HEK293 (cell line): ENCODE measurements around the gene ITGA8.

Experiments used
- CTCF ChIA-PET: fragments of 350-600 bp; formaldehyde crosslinking; extraction: SDS; loops from one replicate; lab custom pipeline; 2021; ENCODE audit warnings: antibody characterized with exemption; lab: Yijun Ruan, JAX
- POLR2A ChIA-PET: fragments of 300-600 bp; formaldehyde crosslinking; extraction: SDS; loops from one replicate; lab custom pipeline; 2020; ENCODE audit warnings: antibody characterized with exemption, inconsistent platforms; lab: Yijun Ruan, JAX
- H3K27ac ChIP-seq: fragments of 200-500 bp; sonication (Bioruptor generic); 2 replicates; pipeline ENCODE4 v1.5.1; 2014; ENCODE audit warnings: low read depth, low read length, control low read depth, inconsistent platforms; ENCODE audit errors: extremely low read depth
- H3K36me3 ChIP-seq, 2 experiments: fragments of 200-500 bp in 1 of 2; sonication (Bioruptor generic) in 1 of 2; 1 replicate in 1 of 2; 2 replicates in 1 of 2; pipeline ENCODE4 v1.5.1; 2014 to 2017; ENCODE audit warnings: inconsistent platforms in 2 of 2, low read length in 2 of 2; ENCODE audit not compliant: control insufficient read depth in 2 of 2, insufficient read depth in 1 of 2
- H3K4me1 ChIP-seq: fragments of 200-500 bp; sonication (Bioruptor generic); 2 replicates; pipeline ENCODE4 v1.5.1; 2014; ENCODE audit warnings: mild to moderate bottlenecking, low read length, inconsistent platforms; ENCODE audit not compliant: control insufficient read depth, insufficient read depth
- H3K4me3 ChIP-seq: 2 replicates; pipeline ENCODE4 v1.5.1; 2011; ENCODE audit warnings: low read depth, mild to moderate bottlenecking, control low read depth, low read length, moderate library complexity
- H3K9me3 ChIP-seq: fragments of 200-500 bp; sonication (Bioruptor generic); 2 replicates; pipeline ENCODE4 v1.5.1; 2014; ENCODE audit warnings: low read depth, low read length, inconsistent platforms; ENCODE audit not compliant: control insufficient read depth, insufficient read depth
- ATF2 ChIP-seq: fragments of 450-650 bp; formaldehyde crosslinking; IDR thresholded peaks from 2 replicates; pipeline ENCODE4 v1.5.1; 2016; ENCODE audit warnings: missing biosample characterization, missing genetic modification characterization, low read depth
- GLI4 ChIP-seq: fragments of 450-650 bp; formaldehyde crosslinking; IDR thresholded peaks from 2 replicates; pipeline ENCODE4 v1.5.1; 2016; ENCODE audit warnings: missing biosample characterization, missing genetic modification characterization
- KLF17 ChIP-seq: fragments of 450-650 bp; formaldehyde crosslinking; IDR thresholded peaks from 2 replicates; pipeline ENCODE4 v1.5.1; 2016; ENCODE audit warnings: missing biosample characterization, missing genetic modification characterization
- MYNN ChIP-seq: fragments of 450-650 bp; formaldehyde crosslinking; IDR thresholded peaks from 2 replicates; pipeline ENCODE4 v1.5.1; 2016; ENCODE audit warnings: missing biosample characterization, missing genetic modification characterization, borderline replicate concordance
- SCRT2 ChIP-seq: fragments of 450-650 bp; formaldehyde crosslinking; IDR thresholded peaks from 2 replicates; pipeline ENCODE4 v1.5.1; 2016; ENCODE audit warnings: missing biosample characterization, missing genetic modification characterization
- WT1 ChIP-seq: fragments of 450-650 bp; formaldehyde crosslinking; IDR thresholded peaks from 2 replicates; pipeline ENCODE4 v1.5.1; 2016; ENCODE audit warnings: missing biosample characterization, missing genetic modification characterization
- YY2 ChIP-seq: fragments of 450-650 bp; formaldehyde crosslinking; IDR thresholded peaks from 2 replicates; pipeline ENCODE4 v1.5.1; 2016; ENCODE audit warnings: missing biosample characterization, missing genetic modification characterization
- ZFP3 ChIP-seq: fragments of 450-650 bp; formaldehyde crosslinking; IDR thresholded peaks from 2 replicates; pipeline ENCODE4 v1.5.1; 2016; ENCODE audit warnings: low read depth, missing biosample characterization, missing genetic modification characterization
- ZIC2 ChIP-seq: fragments of 450-650 bp; formaldehyde crosslinking; IDR thresholded peaks from 2 replicates; pipeline ENCODE4 v1.5.1; 2016; ENCODE audit warnings: missing biosample characterization, missing genetic modification characterization
- ZNF132 ChIP-seq: fragments of 450-650 bp; formaldehyde crosslinking; IDR thresholded peaks from 2 replicates; pipeline ENCODE4 v1.5.1; 2017; ENCODE audit warnings: missing biosample characterization, missing genetic modification characterization, borderline replicate concordance
- ZNF221 ChIP-seq: fragments of 450-650 bp; formaldehyde crosslinking; IDR thresholded peaks from 2 replicates; pipeline ENCODE4 v1.5.1; 2017; ENCODE audit warnings: missing biosample characterization, missing genetic modification characterization, borderline replicate concordance
- ZNF510 ChIP-seq: fragments of 450-650 bp; formaldehyde crosslinking; IDR thresholded peaks from 2 replicates; pipeline ENCODE4 v1.5.1; 2018; ENCODE audit warnings: mild to moderate bottlenecking, missing genetic modification characterization, missing biosample characterization; ENCODE audit not compliant: insufficient replicate concordance
- ZNF621 ChIP-seq: fragments of 450-650 bp; formaldehyde crosslinking; IDR thresholded peaks from 2 replicates; pipeline ENCODE4 v1.5.1; 2017; ENCODE audit warnings: missing biosample characterization, missing genetic modification characterization
- ZNF664 ChIP-seq: fragments of 450-650 bp; formaldehyde crosslinking; IDR thresholded peaks from 2 replicates; pipeline ENCODE4 v1.5.1; 2016; ENCODE audit warnings: missing biosample characterization, missing genetic modification characterization
- ZNF830 ChIP-seq: fragments of 450-650 bp; IDR thresholded peaks from 2 replicates; pipeline ENCODE4 v1.5.0; 2018; ENCODE audit warnings: missing biosample characterization, missing genetic modification characterization, low read depth, mild to moderate bottlenecking, moderate library complexity
- ZSCAN23 ChIP-seq: fragments of 450-650 bp; formaldehyde crosslinking; IDR thresholded peaks from 2 replicates; pipeline ENCODE4 v1.5.1; 2016; ENCODE audit warnings: missing biosample characterization, missing genetic modification characterization
- TF ChIP-seq, protein P1 (sequence below): fragments of 450-650 bp; IDR thresholded peaks from 2 replicates; pipeline ENCODE4 v1.5.1; 2018; ENCODE audit warnings: missing biosample characterization, missing genetic modification characterization
- TF ChIP-seq, protein P2 (sequence below): fragments of 450-650 bp; formaldehyde crosslinking; IDR thresholded peaks from 2 replicates; pipeline ENCODE4 v1.5.1; 2016; ENCODE audit warnings: missing biosample characterization, missing genetic modification characterization

ITGA8 gene

DNA sequence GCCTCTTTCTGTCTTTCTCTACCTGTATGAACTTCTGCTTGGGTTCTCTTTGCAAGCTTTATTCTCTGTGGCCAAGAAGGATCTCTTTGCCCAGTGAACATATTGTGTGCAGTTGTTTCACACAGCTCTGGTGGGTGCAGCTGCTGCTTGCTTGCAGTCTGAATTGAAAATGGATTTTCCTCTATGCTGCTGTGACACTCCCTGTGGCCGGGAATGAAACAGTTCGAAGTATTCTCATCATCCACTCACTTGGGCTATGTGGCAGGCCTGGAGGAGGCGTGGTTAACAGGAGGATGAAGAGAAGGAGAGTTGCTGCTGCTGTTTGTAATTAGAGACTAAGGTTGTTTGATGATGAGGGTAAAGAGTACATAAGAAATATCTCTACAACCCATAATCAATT is 28.4 kb upstream of the ITGA8 start (continued):
- TF ChIP-seq, protein P1, sequence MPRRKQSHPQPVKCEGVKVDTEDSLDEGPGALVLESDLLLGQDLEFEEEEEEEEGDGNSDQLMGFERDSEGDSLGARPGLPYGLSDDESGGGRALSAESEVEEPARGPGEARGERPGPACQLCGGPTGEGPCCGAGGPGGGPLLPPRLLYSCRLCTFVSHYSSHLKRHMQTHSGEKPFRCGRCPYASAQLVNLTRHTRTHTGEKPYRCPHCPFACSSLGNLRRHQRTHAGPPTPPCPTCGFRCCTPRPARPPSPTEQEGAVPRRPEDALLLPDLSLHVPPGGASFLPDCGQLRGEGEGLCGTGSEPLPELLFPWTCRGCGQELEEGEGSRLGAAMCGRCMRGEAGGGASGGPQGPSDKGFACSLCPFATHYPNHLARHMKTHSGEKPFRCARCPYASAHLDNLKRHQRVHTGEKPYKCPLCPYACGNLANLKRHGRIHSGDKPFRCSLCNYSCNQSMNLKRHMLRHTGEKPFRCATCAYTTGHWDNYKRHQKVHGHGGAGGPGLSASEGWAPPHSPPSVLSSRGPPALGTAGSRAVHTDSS (tag by site-specific recombination), result no peak
- TF ChIP-seq ZNF830 (no peak), WT1 (tag by site-specific recombination) (no peak), YY2 (tag by site-specific recombination) (no peak), ZNF221 (tag by site-specific recombination) (no peak), ZIC2 (tag by site-specific recombination) (no peak), ZNF132 (tag by site-specific recombination) (no peak)
- TF ChIP-seq, protein P2, sequence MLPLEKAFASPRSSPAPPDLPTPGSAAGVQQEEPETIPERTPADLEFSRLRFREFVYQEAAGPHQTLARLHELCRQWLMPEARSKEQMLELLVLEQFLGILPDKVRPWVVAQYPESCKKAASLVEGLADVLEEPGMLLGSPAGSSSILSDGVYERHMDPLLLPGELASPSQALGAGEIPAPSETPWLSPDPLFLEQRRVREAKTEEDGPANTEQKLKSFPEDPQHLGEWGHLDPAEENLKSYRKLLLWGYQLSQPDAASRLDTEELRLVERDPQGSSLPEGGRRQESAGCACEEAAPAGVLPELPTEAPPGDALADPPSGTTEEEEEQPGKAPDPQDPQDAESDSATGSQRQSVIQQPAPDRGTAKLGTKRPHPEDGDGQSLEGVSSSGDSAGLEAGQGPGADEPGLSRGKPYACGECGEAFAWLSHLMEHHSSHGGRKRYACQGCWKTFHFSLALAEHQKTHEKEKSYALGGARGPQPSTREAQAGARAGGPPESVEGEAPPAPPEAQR, result no peak
- TF ChIP-seq, all 188 proteins: peak for 0

DNA sequence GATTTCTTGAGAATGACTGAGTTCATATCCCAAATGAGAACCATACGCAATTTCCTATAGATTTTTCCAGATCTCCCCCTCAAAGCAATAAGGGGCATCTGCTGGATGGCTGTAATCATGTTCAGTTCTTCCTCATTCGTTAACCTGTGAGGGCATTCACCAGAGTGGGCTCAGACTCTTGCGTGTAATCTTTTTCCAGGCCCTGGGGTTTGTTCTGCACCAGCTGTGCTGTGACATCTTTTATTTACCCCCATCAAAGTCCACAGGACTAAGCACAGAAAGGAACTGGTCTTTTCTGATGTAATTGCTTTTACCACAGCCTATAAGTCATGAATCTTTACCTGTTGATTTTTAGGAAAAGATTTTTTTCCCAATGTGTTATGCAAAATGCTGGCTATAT is 27.9 kb upstream of the ITGA8 start:
- ChIA-PET POLR2A (no interaction called here), CTCF (no interaction called here)
- Histone ChIP-seq H3K27ac (no peak overlapping the region), H3K4me3 (no peak overlapping the region), H3K36me3 (no peaks in the 10 kb centered on the region), H3K9me3 (no peaks in the 10 kb centered on the region), H3K4me1 (no peaks in the 10 kb centered on the region)
- TF ChIP-seq ZNF621 (tag by site-specific recombination) (no peak), SCRT2 (peak; percentile 79)

- Histone ChIP-seq H3K9me3 (no peaks in the 10 kb centered on the region), H3K27ac (no peak overlapping the region), H3K4me3 (no peak overlapping the region), H3K36me3 (no peaks in the 10 kb centered on the region), H3K4me1 (no peaks in the 10 kb centered on the region)
- CTCF ChIA-PET, result interaction anchor here (0.6 to 3.2 kb wide), 5 partner anchors 9 to 38 kb away, joined by 3 to 14 read pairs (median 3); partner anchors contain the start of gene ITGA8
- POLR2A ChIA-PET, result no interaction called here
- TF ChIP-seq KLF17 (tag by site-specific recombination) (no peak), ZFP3 (no peak), MYNN (tag by site-specific recombination) (no peak), ZNF664 (tag by site-specific recombination) (no peak), ATF2 (tag by site-specific recombination) (no peak), ZNF510 (tag by site-specific recombination) (no peak), ZSCAN23 (tag by site-specific recombination) (no peak), GLI4 (tag by site-specific recombination) (no peak), WT1 (tag by site-specific recombination) (no peak)
Observed at GRCh38 chr10:15745751-15746150, 26.0 kb upstream of the ITGA8 start.
